Mucosa of descending colon (tissue), 3 donors: Measurements from ENCODE around the gene CTAG1B. TPM values are rescaled to one million over a fixed set of nuclear protein-coding genes. Genes with fewer than 3 reads are reported as not detected.
"Not testable (repeated sequence)": the region's sequence is repeated elsewhere in the genome, so short reads cannot be mapped to it uniquely, and the experiment has no call there.

ENCODE experiments used
- ATAC-seq: fragments of 200-7000 bp; cut with Tn5 transposase; one replicate; pipeline ENCODE4 v1.9.1; 2020; ENCODE audit warnings: mild to moderate bottlenecking, moderate library complexity
- DNase-seq, 3 donors: peaks; one replicate each; pipeline ENCODE4 v3.0.0-alpha.2; 2020
- H3K36me3 ChIP-seq: fragments of 200-600 bp; one replicate; pipeline ENCODE4 v1.8.0; 2021; ENCODE audit warnings: low read depth, mild to moderate bottlenecking
- H3K4me1 ChIP-seq: fragments of 200-600 bp; one replicate; pipeline ENCODE4 v1.8.0; 2021; ENCODE audit warnings: low read depth, mild to moderate bottlenecking
- H3K4me3 ChIP-seq: fragments of 200-600 bp; one replicate; pipeline ENCODE4 v1.8.0; 2021; ENCODE audit warnings: mild to moderate bottlenecking
- H3K9me3 ChIP-seq: fragments of 200-600 bp; one replicate; pipeline ENCODE4 v1.8.0; 2021; ENCODE audit warnings: mild to moderate bottlenecking
- intact Hi-C, 2 donors: fragments of 100-400 bp; cut with DNase I in 1 of 2; cut with micrococcal nuclease in 1 of 2; formaldehyde crosslinking; loops; one replicate each; pipeline versions ENCODE4 v1.11.0 to v1.11.1; 2022; cut with DNase I, micrococcal nuclease
- total RNA-seq, 3 donors: library from RNA; stranded (reverse); fragmentation: NEBNext Ultra II Directional in 2 of 3; extraction: Animal tissue kit (Norgen Biotek cat#: 25700) in 2 of 3; gene quantifications; one replicate each; pipeline versions ENCODE4 v1.2.1 to v1.2.4, GENCODE V29; 2021 to 2023
- TF ChIP-seq, protein P1 (sequence below): fragments of 200-600 bp; IDR thresholded peaks from one replicate; pipeline ENCODE4 v1.8.0; 2022; ENCODE audit warnings: antibody characterized with exemption, mild to moderate bottlenecking
- donor health status: DM: no; HTN: no; CAD: no; lungs with moderate emphysema.
- donor health status: DM: no; HTN: no; CAD: no.
- donor health status: DM: no; HTN: yes; CAD: no.

CTAG1B gene
- total RNA-seq, 3 donors from 2014 or later: not detected

DNA sequence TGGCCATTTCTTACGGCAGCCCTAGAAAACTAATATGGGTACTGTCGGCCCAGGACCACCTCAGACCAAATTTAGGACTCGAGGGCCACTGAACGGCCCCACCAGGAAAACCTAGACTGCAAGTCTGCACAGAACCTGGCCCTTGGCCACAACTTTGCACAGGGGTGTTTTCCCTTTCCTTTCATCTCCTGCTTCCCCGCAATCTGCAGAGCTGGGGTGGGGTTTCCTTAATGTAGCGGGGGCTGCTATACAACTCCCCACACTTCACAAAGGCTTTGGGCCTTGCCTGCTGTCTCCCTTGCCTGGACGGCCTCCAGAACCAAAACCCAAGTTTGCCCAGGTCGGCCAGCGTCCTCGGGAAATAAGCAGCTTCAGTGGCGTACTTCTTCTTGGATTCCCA, 11.9 kb upstream of the CTAG1B start:
- H3K4me1 ChIP-seq, H3K36me3 ChIP-seq, DNase-seq, ATAC-seq, H3K9me3 ChIP-seq, intact Hi-C loops, H3K4me3 ChIP-seq: not testable (repeated sequence)

DNA sequence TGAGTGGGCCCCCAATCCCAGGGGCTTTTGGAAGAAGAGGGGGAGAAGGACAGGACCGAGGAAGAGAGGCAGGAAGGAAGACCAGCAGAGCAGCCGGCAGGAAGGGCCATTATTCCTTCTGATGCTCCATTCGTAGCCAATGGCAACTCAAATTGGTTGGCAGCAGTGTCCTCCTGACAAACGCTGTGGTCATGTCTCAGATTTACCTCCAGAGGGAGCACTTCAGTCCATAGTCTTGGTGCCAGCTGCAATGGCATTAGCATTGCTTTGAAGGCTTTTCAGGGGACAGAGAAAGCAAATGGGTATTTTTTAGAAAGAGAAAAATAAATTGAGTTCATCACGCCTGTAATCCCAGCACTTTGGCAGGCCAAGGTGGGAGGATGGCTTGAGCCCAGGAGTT, 9.9 kb upstream of the CTAG1B start:
- peak; percentile 67 for ATAC-seq

DNA sequence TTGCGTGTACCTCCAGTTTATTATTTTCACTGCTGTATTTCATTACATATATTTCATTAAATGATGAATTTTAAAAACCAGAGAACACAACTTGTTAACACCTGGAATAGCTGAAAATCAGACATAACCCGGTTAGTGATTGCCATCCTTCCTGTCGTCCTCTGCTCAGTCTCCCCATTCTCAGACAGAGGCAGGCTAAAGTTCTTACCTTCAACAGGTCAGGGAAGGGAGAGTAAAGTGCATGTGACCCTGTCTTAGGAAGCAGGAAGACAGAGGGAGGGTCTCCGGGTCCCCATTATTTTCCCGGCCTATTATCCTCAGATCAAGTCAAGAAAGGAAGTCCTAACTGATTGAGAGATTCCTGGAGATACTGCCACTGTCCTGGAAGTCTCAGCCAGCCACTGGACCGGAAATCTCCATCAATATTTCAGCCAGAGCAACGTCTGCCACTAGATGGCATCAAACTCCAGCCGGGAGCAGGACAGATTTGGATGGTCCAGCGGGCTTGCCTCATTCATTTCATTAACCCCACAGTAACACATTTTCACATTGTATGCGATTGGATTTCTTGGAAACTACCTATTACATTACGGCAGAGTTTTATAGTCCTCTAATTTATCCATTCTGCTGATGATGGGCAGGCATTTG, 1.8 kb upstream of the CTAG1B start:
- intact Hi-C loops, H3K4me3 ChIP-seq, DNase-seq, H3K36me3 ChIP-seq, H3K9me3 ChIP-seq, H3K4me1 ChIP-seq: not testable (repeated sequence)
- peak; percentile 58 for ATAC-seq

More for the DNA sequence above, 9.9 kb upstream of the CTAG1B start:
- intact Hi-C loops, DNase-seq, H3K4me3 ChIP-seq, H3K9me3 ChIP-seq, H3K4me1 ChIP-seq, H3K36me3 ChIP-seq: not testable (repeated sequence)

DNA sequence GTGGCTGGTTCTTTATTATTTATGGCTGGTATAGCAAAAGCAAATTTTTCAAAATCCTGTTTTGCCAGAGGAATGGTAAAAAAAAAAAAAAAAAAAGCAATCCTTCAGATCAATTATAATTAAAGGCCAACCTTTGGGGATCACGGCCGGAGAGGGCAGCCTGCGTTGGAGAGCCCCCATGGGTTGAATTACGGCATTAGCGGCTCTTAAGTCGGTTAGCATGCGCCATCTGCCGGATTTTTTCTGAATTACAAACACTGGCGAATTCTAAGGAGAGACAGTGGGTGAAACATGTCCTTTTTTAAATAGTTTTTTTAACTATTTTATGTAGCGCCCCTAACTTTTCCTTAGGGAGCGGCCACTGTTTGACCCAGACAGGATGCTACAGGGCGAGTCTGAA, 5.5 kb downstream of the CTAG1B start:
- H3K4me1 ChIP-seq, DNase-seq, intact Hi-C loops, H3K4me3 ChIP-seq, ATAC-seq, H3K9me3 ChIP-seq, H3K36me3 ChIP-seq: not testable (repeated sequence)

DNA sequence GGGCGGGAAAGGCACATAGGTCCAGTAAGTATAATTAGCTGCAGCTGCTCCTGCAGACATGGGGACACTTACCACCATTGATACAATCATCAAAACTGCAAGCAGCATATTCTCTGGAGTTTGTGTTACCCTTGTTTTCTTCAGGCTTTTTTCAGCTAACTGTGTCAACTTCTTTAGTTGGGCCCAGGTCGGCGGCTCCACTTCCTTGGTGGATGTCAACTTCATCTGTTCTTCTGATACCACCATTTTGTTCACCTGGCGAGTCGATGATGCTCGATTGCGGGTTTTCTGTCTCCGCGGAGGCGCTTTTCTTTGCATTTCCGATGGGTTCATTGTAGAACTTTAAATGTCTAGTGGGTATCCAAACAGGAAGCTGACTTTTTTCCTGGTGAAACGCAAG, 7.9 kb downstream of the CTAG1B start:
- H3K36me3 ChIP-seq, DNase-seq, H3K4me1 ChIP-seq, intact Hi-C loops, ATAC-seq, H3K9me3 ChIP-seq, H3K4me3 ChIP-seq: not testable (repeated sequence)

DNA sequence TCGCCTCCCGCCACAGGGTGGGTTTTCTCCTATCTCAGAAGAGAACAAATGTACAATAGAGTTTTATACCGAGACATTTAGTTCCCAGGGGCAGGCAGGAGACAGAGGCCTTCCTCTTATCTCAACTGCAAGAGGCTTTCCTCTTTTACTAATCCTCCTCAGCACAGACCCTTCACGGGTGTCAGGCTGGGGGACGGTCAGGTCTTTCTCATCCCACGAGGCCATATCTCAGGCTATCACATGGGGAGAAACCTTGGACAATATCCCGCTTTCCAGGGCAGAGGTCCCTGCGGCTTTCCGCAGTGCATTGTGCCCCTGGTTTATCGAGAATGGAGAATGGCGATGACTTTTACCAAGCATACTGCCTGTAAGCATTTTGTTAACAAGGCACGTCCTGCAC, 10.3 kb downstream of the CTAG1B start:
- H3K4me3 ChIP-seq, intact Hi-C loops, ATAC-seq, H3K36me3 ChIP-seq, DNase-seq, H3K4me1 ChIP-seq, H3K9me3 ChIP-seq: not testable (repeated sequence)

DNA sequence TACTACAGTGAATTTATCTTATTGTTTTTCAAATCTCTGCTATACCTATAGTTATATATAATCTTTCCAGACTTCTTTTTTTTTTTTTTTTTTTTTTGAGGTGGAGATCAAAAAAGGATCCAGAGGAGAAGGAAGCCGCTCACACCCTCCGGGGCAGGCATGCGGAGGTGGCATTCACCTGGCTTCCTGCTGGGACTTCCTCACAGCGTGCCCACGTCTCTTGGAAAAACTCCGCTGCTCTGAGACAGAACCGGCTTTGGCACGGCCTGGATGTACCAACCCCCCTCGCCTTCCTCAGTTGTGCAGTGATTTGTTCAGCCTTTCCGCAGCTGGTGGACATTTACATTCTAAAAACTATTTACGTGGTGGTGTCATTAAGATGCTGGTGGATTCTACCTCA, 11.1 kb downstream of the CTAG1B start:
- H3K4me1 ChIP-seq, ATAC-seq, H3K36me3 ChIP-seq, intact Hi-C loops, DNase-seq, H3K4me3 ChIP-seq, H3K9me3 ChIP-seq: not testable (repeated sequence)

DNA sequence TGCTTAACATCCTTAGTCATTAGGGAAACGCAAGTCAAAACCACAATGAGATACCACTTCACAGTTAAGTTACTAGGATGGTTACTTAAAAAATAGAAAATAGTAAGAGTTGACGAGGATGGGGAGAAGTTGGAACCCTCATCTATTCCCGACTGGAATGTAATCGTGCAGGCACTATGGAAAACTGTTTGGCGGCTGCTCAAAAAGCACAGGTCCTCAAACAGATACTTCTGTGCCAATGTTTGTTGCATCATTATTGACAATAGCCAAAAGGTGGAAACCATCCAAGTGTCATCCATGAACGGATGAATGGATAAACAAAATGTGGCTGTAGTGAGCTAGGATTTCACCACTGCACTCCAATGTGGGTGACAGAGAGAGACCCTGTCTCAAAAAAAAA, 11.7 kb downstream of the CTAG1B start:
- Histone ChIP-seq H3K9me3 (no peaks in the 10 kb centered on the region), H3K4me1 (no peaks in the 10 kb centered on the region), H3K4me3 (no peak overlapping the region), H3K36me3 (no peaks in the 10 kb centered on the region)
- DNase-seq (no peak), ATAC-seq (no peak)
- intact Hi-C loops: no loop called here
- TF ChIP-seq, protein P1, sequence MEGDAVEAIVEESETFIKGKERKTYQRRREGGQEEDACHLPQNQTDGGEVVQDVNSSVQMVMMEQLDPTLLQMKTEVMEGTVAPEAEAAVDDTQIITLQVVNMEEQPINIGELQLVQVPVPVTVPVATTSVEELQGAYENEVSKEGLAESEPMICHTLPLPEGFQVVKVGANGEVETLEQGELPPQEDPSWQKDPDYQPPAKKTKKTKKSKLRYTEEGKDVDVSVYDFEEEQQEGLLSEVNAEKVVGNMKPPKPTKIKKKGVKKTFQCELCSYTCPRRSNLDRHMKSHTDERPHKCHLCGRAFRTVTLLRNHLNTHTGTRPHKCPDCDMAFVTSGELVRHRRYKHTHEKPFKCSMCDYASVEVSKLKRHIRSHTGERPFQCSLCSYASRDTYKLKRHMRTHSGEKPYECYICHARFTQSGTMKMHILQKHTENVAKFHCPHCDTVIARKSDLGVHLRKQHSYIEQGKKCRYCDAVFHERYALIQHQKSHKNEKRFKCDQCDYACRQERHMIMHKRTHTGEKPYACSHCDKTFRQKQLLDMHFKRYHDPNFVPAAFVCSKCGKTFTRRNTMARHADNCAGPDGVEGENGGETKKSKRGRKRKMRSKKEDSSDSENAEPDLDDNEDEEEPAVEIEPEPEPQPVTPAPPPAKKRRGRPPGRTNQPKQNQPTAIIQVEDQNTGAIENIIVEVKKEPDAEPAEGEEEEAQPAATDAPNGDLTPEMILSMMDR: no peak

DNA sequence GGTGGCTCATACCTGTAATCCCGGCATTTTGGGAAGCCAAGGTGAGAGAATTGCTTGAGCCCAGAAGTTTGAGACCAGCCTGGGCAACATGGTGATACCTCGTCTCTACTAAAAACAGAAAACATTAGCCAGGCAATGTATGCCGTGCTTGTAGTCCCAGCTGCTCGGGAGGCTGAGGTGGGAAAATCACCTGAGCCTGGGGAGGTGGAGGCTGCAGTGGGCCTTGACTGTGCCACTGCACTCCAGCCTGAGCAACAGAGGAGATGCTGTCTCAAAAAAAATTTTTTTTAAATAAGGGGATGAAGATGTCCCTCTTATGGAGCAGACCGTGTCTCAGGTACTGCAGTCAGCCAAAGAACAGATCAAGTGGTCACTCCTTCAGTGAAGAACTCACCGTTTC, 13.5 kb downstream of the CTAG1B start:
- no peak overlapping the region for H3K4me3 ChIP-seq
- H3K4me1 ChIP-seq: no peaks in the 10 kb centered on the region
- ATAC-seq (no peak), DNase-seq (no peak)
- TF ChIP-seq, protein P1: no peak
- no peaks in the 10 kb centered on the region for H3K36me3 ChIP-seq
- intact Hi-C loops: no loop called here
- no peaks in the 10 kb centered on the region for H3K9me3 ChIP-seq
